IMR-90 (cell line): Measurements from ENCODE around the gene ADGRF1. TPM values are rescaled to one million over a fixed set of nuclear protein-coding genes. Genes with fewer than 3 reads are reported as not detected.

ENCODE experiments used
- ATAC-seq: fragments of 200-7000 bp; cut with Tn5 transposase; 2 replicates; pipeline ENCODE4 v1.9.1; 2020; ENCODE audit warnings: low read depth, mild to moderate bottlenecking, moderate library complexity
- BruUV-seq: library from RNA; stranded (reverse); fragments of 400-500 nt; replicated peaks from 2 replicates; lab custom pipeline; 2021; lab: Mats Ljungman, UMichigan
- CTCF ChIA-PET: fragments of 300-600 bp; formaldehyde crosslinking; extraction: SDS; loops from one replicate; lab custom pipeline; 2021; ENCODE audit warnings: antibody characterized with exemption; lab: Yijun Ruan, JAX
- POLR2A ChIA-PET: fragments of 300-600 bp; sonication (Branson Sonifier 250); formaldehyde crosslinking; loops from one replicate; lab custom pipeline; 2022; ENCODE audit warnings: antibody characterized with exemption; ENCODE audit not compliant: unreplicated experiment; lab: Charles Lee
- DNase-seq: peaks from one replicate; pipeline ENCODE4 v3.0.0; 2013
- H2AFZ ChIP-seq: replicated peaks from 2 replicates; pipeline ENCODE3; 2013; ENCODE audit warnings: low read length, mild to moderate bottlenecking; ENCODE audit not compliant: poor library complexity
- H2AK5ac ChIP-seq: 2 replicates; pipeline ENCODE4 v1.6.1; 2013; ENCODE audit warnings: low read depth, low read length, inconsistent platforms
- H2AK9ac ChIP-seq: replicated peaks from 2 replicates; pipeline ENCODE3; 2013; ENCODE audit warnings: mild to moderate bottlenecking, low read depth, low read length, moderate library complexity; ENCODE audit not compliant: poor library complexity
- H2BK120ac ChIP-seq: 2 replicates; pipeline ENCODE4 v1.6.1; 2013; ENCODE audit warnings: low read depth, low read length, inconsistent platforms
- H2BK15ac ChIP-seq: 3 replicates; pipeline ENCODE4 v1.6.1; 2013; ENCODE audit warnings: low read depth, low read length, inconsistent platforms
- H2BK20ac ChIP-seq: 2 replicates; pipeline ENCODE4 v1.6.1; 2013; ENCODE audit warnings: low read depth, mild to moderate bottlenecking, inconsistent platforms, low read length, moderate library complexity
- H2BK5ac ChIP-seq: 2 replicates; pipeline ENCODE4 v1.6.1; 2013; ENCODE audit warnings: mild to moderate bottlenecking, low read depth, low read length, inconsistent platforms; ENCODE audit not compliant: poor library complexity, severe bottlenecking
- H3K14ac ChIP-seq: replicated peaks from 2 replicates; pipeline ENCODE4 v1.6.1; 2013; ENCODE audit warnings: low read depth, low read length, inconsistent platforms
- H3K18ac ChIP-seq: 2 replicates; pipeline ENCODE4 v1.6.1; 2013; ENCODE audit warnings: low read depth, low read length, control low read depth
- H3K23ac ChIP-seq: 2 replicates; pipeline ENCODE4 v1.6.1; 2013; ENCODE audit warnings: low read depth, low read length, inconsistent platforms
- H3K27ac ChIP-seq: 2 replicates; pipeline ENCODE4 v1.5.1; 2013; ENCODE audit warnings: mild to moderate bottlenecking, control low read depth, low read length; ENCODE audit not compliant: insufficient read depth
- H3K27me3 ChIP-seq: 2 replicates; pipeline ENCODE4 v1.6.1; 2013; ENCODE audit warnings: low read length; ENCODE audit not compliant: control insufficient read depth, insufficient read depth
- H3K36me3 ChIP-seq: 2 replicates; pipeline ENCODE4 v1.6.1; 2013; ENCODE audit warnings: low read length, mixed read lengths; ENCODE audit not compliant: control insufficient read depth, insufficient read depth
- H3K4ac ChIP-seq: 2 replicates; pipeline ENCODE4 v1.6.1; 2013; ENCODE audit warnings: low read depth, low read length, inconsistent platforms
- H3K4me1 ChIP-seq: 2 replicates; pipeline ENCODE4 v1.6.1; 2013; ENCODE audit warnings: low read length, mixed read lengths; ENCODE audit not compliant: control insufficient read depth, insufficient read depth
- H3K4me2 ChIP-seq: 2 replicates; pipeline ENCODE4 v1.6.1; 2013; ENCODE audit warnings: low read depth, mild to moderate bottlenecking, control low read depth, low read length, moderate library complexity
- H3K4me3 ChIP-seq: 2 replicates; pipeline ENCODE4 v1.5.1; 2013; ENCODE audit warnings: low read depth, mild to moderate bottlenecking, control low read depth, low read length, moderate library complexity; ENCODE audit not compliant: insufficient read depth
- H3K56ac ChIP-seq: 2 replicates; pipeline ENCODE4 v1.6.1; 2013; ENCODE audit warnings: low read length, inconsistent platforms; ENCODE audit not compliant: insufficient read depth; ENCODE audit errors: extremely low read depth
- H3K79me1 ChIP-seq, 2 experiments: 2 replicates each; pipeline ENCODE4 v1.6.1; 2013; ENCODE audit warnings: low read length in 2 of 2, inconsistent platforms in 1 of 2, low read depth in 1 of 2
- H3K9ac ChIP-seq: 2 replicates; pipeline ENCODE4 v1.6.1; 2013; ENCODE audit warnings: low read depth, low read length, control low read depth
- H3K9me1 ChIP-seq: 2 replicates; pipeline ENCODE4 v1.6.1; 2013; ENCODE audit warnings: low read length, inconsistent platforms; ENCODE audit not compliant: insufficient read depth
- H3K9me3 ChIP-seq: 2 replicates; pipeline ENCODE4 v1.6.1; 2013; ENCODE audit warnings: low read length; ENCODE audit not compliant: control insufficient read depth, insufficient read depth
- H4K20me1 ChIP-seq: 2 replicates; pipeline ENCODE4 v1.6.1; 2013; ENCODE audit warnings: low read length, inconsistent platforms; ENCODE audit not compliant: insufficient read depth
- H4K5ac ChIP-seq: 2 replicates; pipeline ENCODE4 v1.6.1; 2013; ENCODE audit warnings: mild to moderate bottlenecking, low read depth, low read length, control low read depth
- H4K8ac ChIP-seq, 2 experiments: 2 replicates each; pipeline ENCODE4 v1.6.1; 2013; ENCODE audit warnings: low read depth in 2 of 2, low read length in 2 of 2, control low read depth in 1 of 2, inconsistent platforms in 1 of 2
- H4K91ac ChIP-seq: 2 replicates; pipeline ENCODE4 v1.6.1; 2013; ENCODE audit warnings: low read depth, low read length, inconsistent platforms; ENCODE audit not compliant: insufficient read depth
- BHLHE40 ChIP-seq: fragments of 150-350 bp; IDR thresholded peaks from 2 replicates; pipeline ENCODE4 v1.6.1; 2016; ENCODE audit warnings: mild to moderate bottlenecking, low read depth, low read length
- WGBS, 2 experiments: methylation state at CpG; one replicate each; pipeline versions ENCODE4 v1.1.5 to v1.1.7; 2013; ENCODE audit warnings: missing lambda C conversion rate in 2 of 2; ENCODE audit not compliant: insufficient read length in 1 of 2; ENCODE audit errors: extremely low coverage in 2 of 2; 5-methylcytosine and 5-hydroxymethylcytosine counted together
- dilution Hi-C: fragments of 300-500 bp; cut with HindIII; formaldehyde crosslinking; loops from one replicate; pipeline ENCODE4 v1.14.3; 2018; ENCODE audit warnings: low sequenced_read_pairs; ENCODE audit not compliant: unreplicated experiment
- in situ Hi-C: fragments of 300-500 bp; cut with MboI; formaldehyde crosslinking; loops from 3 replicates; pipeline ENCODE4 v1.14.3; 2019; ENCODE audit warnings: low sequenced_read_pairs, inconsistent platforms, mixed read lengths
- intact Hi-C: fragments of 100-400 bp; cut with micrococcal nuclease; formaldehyde crosslinking; loops from 2 replicates; pipeline ENCODE4 v1.10.0; 2022
- polyA plus RNA-seq, 3 experiments: library from polyadenylated mRNA; depleted of rRNA; stranded (reverse); fragments of >200 nt; gene quantifications; 2 replicates each; pipeline ENCODE4 v1.2.3, GENCODE V29; 2012; ENCODE audit warnings: low replicate concordance in 1 of 3
- total RNA-seq: library from RNA; depleted of rRNA; stranded (reverse); fragments of >200 nt; gene quantifications from 2 replicates; pipeline ENCODE4 v1.2.3, GENCODE V29; 2012
- TF ChIP-seq, protein P1 (sequence below): fragments of 150-350 bp; IDR thresholded peaks from 2 replicates; pipeline ENCODE4 v1.6.1; 2017; ENCODE audit warnings: mild to moderate bottlenecking, antibody characterized with exemption, low read length, low read depth

The ADGRF1 gene
- total and polyA plus RNA-seq, 2 of the 4 experiments (the other 2 are of a cell fraction): not detected

DNA sequence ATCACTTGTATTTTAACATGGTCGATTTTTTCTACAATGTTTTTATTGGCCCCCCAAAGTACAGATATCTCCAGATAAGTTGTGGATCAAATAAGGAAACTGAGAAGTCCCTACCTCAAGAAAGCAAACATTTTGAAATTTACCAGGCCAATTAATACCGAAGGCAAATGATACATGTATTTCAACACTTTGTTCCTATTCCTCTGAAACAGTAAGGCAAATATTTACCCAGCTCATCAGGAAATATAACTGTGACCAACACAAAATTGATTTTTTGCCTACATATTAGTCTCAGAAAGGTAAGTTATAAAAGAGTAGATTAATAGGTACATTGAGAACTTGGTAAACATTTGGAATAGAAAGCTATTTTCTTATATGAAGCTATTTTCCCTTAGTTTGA lies 69.1 kb downstream of the ADGRF1 start:
- TF ChIP-seq, protein P1, sequence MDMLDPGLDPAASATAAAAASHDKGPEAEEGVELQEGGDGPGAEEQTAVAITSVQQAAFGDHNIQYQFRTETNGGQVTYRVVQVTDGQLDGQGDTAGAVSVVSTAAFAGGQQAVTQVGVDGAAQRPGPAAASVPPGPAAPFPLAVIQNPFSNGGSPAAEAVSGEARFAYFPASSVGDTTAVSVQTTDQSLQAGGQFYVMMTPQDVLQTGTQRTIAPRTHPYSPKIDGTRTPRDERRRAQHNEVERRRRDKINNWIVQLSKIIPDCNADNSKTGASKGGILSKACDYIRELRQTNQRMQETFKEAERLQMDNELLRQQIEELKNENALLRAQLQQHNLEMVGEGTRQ: no peak
- TF ChIP-seq BHLHE40: no peak
- H3K9ac ChIP-seq: no peak overlapping the region
- H3K23ac ChIP-seq: no peak overlapping the region
- H3K27me3 ChIP-seq: no peaks in the 10 kb centered on the region
- ChIA-PET POLR2A (no interaction called here), CTCF (no interaction called here)
- no peak overlapping the region for H2AK9ac ChIP-seq
- no peaks in the 10 kb centered on the region for H3K9me1 ChIP-seq
- no peak overlapping the region for H3K18ac ChIP-seq
- H2BK5ac ChIP-seq: no peak overlapping the region
- in situ Hi-C loops: no loop called here
- H3K4me2 ChIP-seq: no peak overlapping the region
- no peak overlapping the region for H4K5ac ChIP-seq
- no peak overlapping the region for H2AK5ac ChIP-seq
- no peaks in the 10 kb centered on the region for H3K4me1 ChIP-seq
- H4K8ac ChIP-seq: no peak overlapping the region
- H3K14ac ChIP-seq: no peak overlapping the region
- intact Hi-C loops: no loop called here
- H3K4ac ChIP-seq: no peak overlapping the region
- no peak overlapping the region for H2BK15ac ChIP-seq
- DNase-seq (no peak), ATAC-seq (no peak)
- no peaks in the 10 kb centered on the region for H4K20me1 ChIP-seq
- no peak overlapping the region for H3K56ac ChIP-seq
- no peak overlapping the region for H2AFZ ChIP-seq
- H2BK120ac ChIP-seq: no peak overlapping the region
- no peaks in the 10 kb centered on the region for H3K36me3 ChIP-seq
- H3K79me1 ChIP-seq: no peaks in the 10 kb centered on the region
- no CpG with 5 or more reads among the region's 2 CpGs for WGBS, 2 experiments
- H3K27ac ChIP-seq: no peak overlapping the region
- BruUV-seq: no TSS peak
- no peak overlapping the region for H2BK20ac ChIP-seq
- dilution Hi-C loops: no loop called here
- no peaks in the 10 kb centered on the region for H3K9me3 ChIP-seq
- no peak overlapping the region for H3K4me3 ChIP-seq
- H4K91ac ChIP-seq: no peak overlapping the region
